ENCODE measurements around the gene GPX6.

GRCh38 chr6:28496099-28496779 is 19.4 kb downstream of the GPX6 start:
- TF ChIP-seq CTCF (conservative IDR thresholded peaks at IDR 0.05; ENCODE audit: low read depth, low read length) (peak; percentile 37; the same call in 1 of the 2 replicates), EZH2 (IDR thresholded peaks at IDR 0.05; ENCODE audit: borderline replicate concordance, low read depth, low read length, poor library complexity, severe bottlenecking) (no peak)

All from A673 (cell line).